ENCODE results near the gene KCNH3. TPM values are rescaled to one million over a fixed set of nuclear protein-coding genes. Genes with fewer than 3 reads are reported as not detected.
"Not testable (repeated sequence)": the region's sequence is repeated elsewhere in the genome, so short reads cannot be mapped to it uniquely, and the experiment has no call there.

KCNH3 gene
- total RNA-seq, 1 donor from 2014 or later = 1.6 TPM

GRCh38 chr12:49509681-49510080 lies 29.1 kb upstream of the KCNH3 start:
- H3K27ac Mint-ChIP-seq; H3K4me3 Mint-ChIP-seq; DNase-seq (ENCODE audit: low spot score); H3K36me3 Mint-ChIP-seq (ENCODE audit: low read depth); H3K9me3 Mint-ChIP-seq; H3K4me1 Mint-ChIP-seq (ENCODE audit: low read depth); H3K27me3 Mint-ChIP-seq (ENCODE audit: insufficient read depth): not testable (repeated sequence)
- intact Hi-C loops (cut with micrococcal nuclease) = loop anchor here (5.0 kb wide), 1 partner anchor 73 kb away; no protein-coding TSS in a partner anchor

DNA sequence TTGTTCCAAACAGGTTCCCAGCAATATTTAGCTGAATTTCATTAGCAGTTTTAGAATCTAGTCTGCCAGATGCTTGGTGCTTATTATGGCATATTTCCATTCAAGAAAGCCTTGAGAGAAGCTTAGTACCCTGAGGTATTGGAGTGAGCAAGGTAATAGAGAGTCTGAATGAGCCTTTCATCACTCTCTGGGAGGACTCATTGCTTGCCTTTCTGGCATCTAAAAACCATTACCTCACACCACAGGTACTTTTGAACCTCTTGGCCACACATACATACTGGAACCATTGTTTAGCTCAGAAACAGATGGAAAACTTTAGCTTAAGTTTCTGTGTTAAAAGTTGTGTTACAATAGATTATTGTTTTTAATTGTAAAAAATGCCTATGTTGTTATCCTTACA lies 27.4 kb upstream of the KCNH3 start:
- Mint-ChIP-seq H3K27me3 (ENCODE audit: insufficient read depth) (no peaks in the 10 kb centered on the region), H3K4me3 (no peak overlapping the region), H3K4me1 (ENCODE audit: low read depth) (no peaks in the 10 kb centered on the region), H3K9me3 (no peaks in the 10 kb centered on the region), H3K27ac (no peak overlapping the region), H3K36me3 (ENCODE audit: low read depth) (no peaks in the 10 kb centered on the region)
- intact Hi-C loops (cut with micrococcal nuclease) = loop anchor here (5.0 kb wide), 1 partner anchor 71 kb away; no protein-coding TSS in a partner anchor
- no peak for DNase-seq (ENCODE audit: low spot score)

GRCh38 chr12:49512546-49512945 lies 26.3 kb upstream of the KCNH3 start:
- no peak overlapping the region for H3K27ac Mint-ChIP-seq

DNA sequence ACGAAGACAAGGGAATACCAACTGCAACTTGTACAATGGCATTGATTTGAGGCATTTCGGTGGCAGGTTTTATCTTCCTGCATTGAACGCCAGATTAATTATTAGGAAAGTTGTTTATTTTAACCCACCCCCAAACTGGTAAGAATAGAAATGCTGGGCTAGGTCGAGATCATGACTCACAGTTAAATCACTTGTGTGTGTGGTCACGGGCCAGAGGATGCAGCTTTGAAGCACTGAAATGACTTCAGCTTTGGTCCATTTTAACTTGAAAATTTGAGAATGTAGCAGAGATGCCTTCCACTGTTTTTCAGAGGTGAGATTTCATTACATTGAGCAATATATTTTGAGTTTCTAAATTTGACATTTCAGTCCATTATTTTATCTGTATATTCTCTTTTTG lies 23.6 kb upstream of the KCNH3 start:
- Mint-ChIP-seq H3K27ac (no peak overlapping the region), H3K9me3 (no peaks in the 10 kb centered on the region), H3K4me1 (ENCODE audit: low read depth) (peaks cover 9% of the 10 kb centered on the region), H3K27me3 (ENCODE audit: insufficient read depth) (no peaks in the 10 kb centered on the region), H3K36me3 (ENCODE audit: low read depth) (no peaks in the 10 kb centered on the region), H3K4me3 (no peak overlapping the region)
- no peak for DNase-seq (ENCODE audit: low spot score)
- intact Hi-C loops (cut with micrococcal nuclease) = no loop called here

More at GRCh38 chr12:49512546-49512945, 26.3 kb upstream of the KCNH3 start:
- DNase-seq (ENCODE audit: low spot score) = no peak
- no peaks in the 10 kb centered on the region for H3K4me1 Mint-ChIP-seq (ENCODE audit: low read depth)
- H3K36me3 Mint-ChIP-seq (ENCODE audit: low read depth) = no peaks in the 10 kb centered on the region
- intact Hi-C loops (cut with micrococcal nuclease) = loop anchor here (5.0 kb wide), 1 partner anchor 70 kb away; no protein-coding TSS in a partner anchor
- no peak overlapping the region for H3K4me3 Mint-ChIP-seq
- no peaks in the 10 kb centered on the region for H3K27me3 Mint-ChIP-seq (ENCODE audit: insufficient read depth)
- H3K9me3 Mint-ChIP-seq = no peaks in the 10 kb centered on the region

GRCh38 chr12:49518914-49519573 lies 19.8 kb upstream of the KCNH3 start:
- no peak for DNase-seq (ENCODE audit: low spot score)
- H3K36me3 Mint-ChIP-seq (ENCODE audit: low read depth) = no peaks in the 10 kb centered on the region
- H3K27ac Mint-ChIP-seq = no peak overlapping the region
- no peaks in the 10 kb centered on the region for H3K27me3 Mint-ChIP-seq (ENCODE audit: insufficient read depth)
- H3K9me3 Mint-ChIP-seq = no peaks in the 10 kb centered on the region
- peaks cover 9% of the 10 kb centered on the region for H3K4me1 Mint-ChIP-seq (ENCODE audit: low read depth)
- intact Hi-C loops (cut with micrococcal nuclease) = no loop called here
- no peak overlapping the region for H3K4me3 Mint-ChIP-seq

DNA sequence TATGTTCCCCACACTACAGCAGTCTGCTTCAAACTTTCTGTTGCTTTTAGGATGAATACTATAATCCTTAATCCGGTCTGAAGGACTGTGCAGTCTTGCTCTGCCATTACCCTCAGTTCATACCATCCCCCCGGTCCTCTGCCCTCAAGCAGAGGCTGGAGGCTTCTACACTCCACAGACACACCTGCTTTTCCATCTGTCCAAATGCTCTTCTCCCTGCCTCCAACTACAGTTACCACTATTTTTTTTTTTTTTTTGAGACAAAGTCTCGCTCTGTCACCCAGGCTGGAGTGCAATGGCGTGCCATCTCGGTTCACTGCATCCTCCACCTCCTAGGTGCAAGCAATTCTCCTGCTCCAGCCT lies 19.3 kb upstream of the KCNH3 start:
- H3K27ac Mint-ChIP-seq = no peak overlapping the region
- no peaks in the 10 kb centered on the region for H3K36me3 Mint-ChIP-seq (ENCODE audit: low read depth)
- H3K9me3 Mint-ChIP-seq = no peaks in the 10 kb centered on the region

GRCh38 chr12:49521389-49521788 lies 17.4 kb upstream of the KCNH3 start:
- peaks cover 10% of the 10 kb centered on the region for H3K36me3 Mint-ChIP-seq (ENCODE audit: low read depth)
- intact Hi-C loops (cut with micrococcal nuclease) = no loop called here
- H3K4me1 Mint-ChIP-seq (ENCODE audit: low read depth) = peaks cover 9% of the 10 kb centered on the region
- DNase-seq (ENCODE audit: low spot score) = no peak
- H3K9me3 Mint-ChIP-seq = no peaks in the 10 kb centered on the region
- no peak overlapping the region for H3K4me3 Mint-ChIP-seq
- no peak overlapping the region for H3K27ac Mint-ChIP-seq
- H3K27me3 Mint-ChIP-seq (ENCODE audit: insufficient read depth) = no peaks in the 10 kb centered on the region

More for the DNA sequence above, 19.3 kb upstream of the KCNH3 start:
- no peak for DNase-seq (ENCODE audit: low spot score)
- no peaks in the 10 kb centered on the region for H3K27me3 Mint-ChIP-seq (ENCODE audit: insufficient read depth)
- peaks cover 9% of the 10 kb centered on the region for H3K4me1 Mint-ChIP-seq (ENCODE audit: low read depth)
- H3K4me3 Mint-ChIP-seq = no peak overlapping the region
- intact Hi-C loops (cut with micrococcal nuclease) = no loop called here

GRCh38 chr12:49524660-49525324 lies 14.0 kb upstream of the KCNH3 start:
- DNase-seq (ENCODE audit: low spot score) = no peak
- no peak overlapping the region for H3K27ac Mint-ChIP-seq

DNA sequence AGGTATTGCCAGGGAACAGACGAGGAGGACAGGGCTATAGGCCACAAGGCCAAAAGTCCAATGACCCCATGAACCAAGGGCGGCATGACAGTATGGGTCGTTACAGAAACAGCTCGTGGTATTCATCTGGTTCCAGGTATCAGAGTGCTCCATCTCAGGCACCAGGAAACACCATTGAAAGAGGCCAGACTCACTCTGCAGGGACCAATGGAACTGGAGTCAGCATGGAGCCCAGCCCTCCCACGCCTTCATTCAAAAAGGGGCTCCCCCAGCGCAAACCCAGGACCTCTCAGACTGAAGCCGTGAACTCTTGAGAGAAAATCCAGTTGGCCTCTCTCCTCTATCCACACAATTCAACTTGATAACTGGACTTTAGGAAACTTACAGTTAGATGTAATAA lies 12.9 kb upstream of the KCNH3 start:
- no peak overlapping the region for H3K4me3 Mint-ChIP-seq
- no peak for DNase-seq (ENCODE audit: low spot score)
- H3K27me3 Mint-ChIP-seq (ENCODE audit: insufficient read depth) = no peaks in the 10 kb centered on the region
- no peaks in the 10 kb centered on the region for H3K4me1 Mint-ChIP-seq (ENCODE audit: low read depth)
- H3K36me3 Mint-ChIP-seq (ENCODE audit: low read depth) = peaks cover 11% of the 10 kb centered on the region
- intact Hi-C loops (cut with micrococcal nuclease) = no loop called here
- H3K9me3 Mint-ChIP-seq = no peaks in the 10 kb centered on the region
- no peak overlapping the region for H3K27ac Mint-ChIP-seq

More at GRCh38 chr12:49524660-49525324, 14.0 kb upstream of the KCNH3 start:
- no peak overlapping the region for H3K4me3 Mint-ChIP-seq
- H3K9me3 Mint-ChIP-seq = no peaks in the 10 kb centered on the region
- H3K4me1 Mint-ChIP-seq (ENCODE audit: low read depth) = no peaks in the 10 kb centered on the region
- peaks cover 11% of the 10 kb centered on the region for H3K36me3 Mint-ChIP-seq (ENCODE audit: low read depth)
- intact Hi-C loops (cut with micrococcal nuclease) = no loop called here
- no peaks in the 10 kb centered on the region for H3K27me3 Mint-ChIP-seq (ENCODE audit: insufficient read depth)

DNA sequence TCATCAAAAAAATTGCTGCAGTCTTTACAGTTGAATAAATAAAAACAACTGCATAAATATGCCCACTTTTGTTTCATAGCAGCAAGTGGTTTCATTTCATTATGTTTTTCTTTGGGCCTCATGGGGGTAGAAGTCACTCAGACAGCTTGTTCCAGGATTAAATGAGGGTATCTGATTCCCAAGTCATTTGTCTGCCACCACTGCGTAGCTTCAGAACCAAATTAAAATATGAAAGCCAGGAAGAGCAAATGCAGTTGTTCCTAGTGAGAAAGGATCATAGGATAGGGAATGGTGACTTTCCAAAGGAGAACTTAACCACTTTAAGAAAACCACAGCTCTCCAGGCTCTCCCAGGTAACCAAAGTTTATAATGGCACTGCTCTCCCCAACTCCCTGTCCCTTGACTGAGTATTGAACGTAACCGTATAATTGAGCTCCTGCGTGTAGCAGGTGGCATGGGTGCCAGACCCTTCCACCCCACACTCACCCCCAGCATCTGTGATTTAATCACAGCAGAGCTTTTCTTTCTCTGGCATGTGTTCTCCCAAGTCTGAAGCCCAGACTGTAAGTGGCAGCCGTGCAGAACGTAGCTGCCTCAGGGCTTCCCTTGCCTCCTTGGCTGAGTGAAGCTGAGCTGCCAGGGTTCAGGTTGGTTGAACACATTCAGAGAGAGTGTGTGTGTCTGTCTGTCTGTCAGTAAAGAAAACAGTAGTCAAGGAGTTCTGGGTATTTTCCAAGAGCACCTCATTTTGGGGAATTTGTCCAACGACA lies 11.3 kb upstream of the KCNH3 start:
- no peaks in the 10 kb centered on the region for H3K4me1 Mint-ChIP-seq (ENCODE audit: low read depth)
- intact Hi-C loops (cut with micrococcal nuclease) = no loop called here
- H3K36me3 Mint-ChIP-seq (ENCODE audit: low read depth) = peaks cover 11% of the 10 kb centered on the region
- no peaks in the 10 kb centered on the region for H3K9me3 Mint-ChIP-seq
- no peaks in the 10 kb centered on the region for H3K27me3 Mint-ChIP-seq (ENCODE audit: insufficient read depth)
- no peak overlapping the region for H3K4me3 Mint-ChIP-seq
- no peak overlapping the region for H3K27ac Mint-ChIP-seq
- no peak for DNase-seq (ENCODE audit: low spot score)

- Mint-ChIP-seq H3K4me3 (no peak overlapping the region), H3K9me3 (no peaks in the 10 kb centered on the region), H3K27ac (no peak overlapping the region), H3K27me3 (ENCODE audit: insufficient read depth) (no peaks in the 10 kb centered on the region), H3K4me1 (ENCODE audit: low read depth) (no peaks in the 10 kb centered on the region), H3K36me3 (ENCODE audit: low read depth) (peaks cover 11% of the 10 kb centered on the region)
- intact Hi-C loops (cut with micrococcal nuclease) = no loop called here
- no peak for DNase-seq (ENCODE audit: low spot score)
These were observed 9.4 kb upstream of the KCNH3 start for GRCh38 chr12:49529414-49529813.

DNA sequence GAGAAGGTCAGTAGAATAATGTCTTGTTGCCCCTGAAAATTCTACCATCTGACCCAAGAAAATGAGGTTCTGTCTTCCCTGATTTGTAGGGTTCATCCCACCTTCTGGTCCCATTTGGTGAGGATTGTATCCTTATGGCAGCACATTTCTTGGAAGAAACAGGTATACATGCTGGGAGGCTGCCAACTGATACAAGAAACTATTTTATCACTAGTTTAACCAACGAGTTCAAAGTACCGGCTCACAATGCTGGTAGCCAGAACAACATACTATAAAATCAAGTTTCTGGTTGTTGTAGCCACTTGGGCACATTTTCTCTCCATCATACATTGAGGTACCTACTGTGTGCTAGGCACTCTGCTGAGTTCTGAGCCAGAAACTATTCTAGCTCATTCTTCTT lies 7.1 kb upstream of the KCNH3 start:
- intact Hi-C loops (cut with micrococcal nuclease) = no loop called here
- no peak overlapping the region for H3K27ac Mint-ChIP-seq
- H3K4me1 Mint-ChIP-seq (ENCODE audit: low read depth) = no peaks in the 10 kb centered on the region
- no peaks in the 10 kb centered on the region for H3K9me3 Mint-ChIP-seq
- H3K27me3 Mint-ChIP-seq (ENCODE audit: insufficient read depth) = peaks cover 13% of the 10 kb centered on the region
- no peak for DNase-seq (ENCODE audit: low spot score)
- no peak overlapping the region for H3K4me3 Mint-ChIP-seq
- H3K36me3 Mint-ChIP-seq (ENCODE audit: low read depth) = no peaks in the 10 kb centered on the region

DNA sequence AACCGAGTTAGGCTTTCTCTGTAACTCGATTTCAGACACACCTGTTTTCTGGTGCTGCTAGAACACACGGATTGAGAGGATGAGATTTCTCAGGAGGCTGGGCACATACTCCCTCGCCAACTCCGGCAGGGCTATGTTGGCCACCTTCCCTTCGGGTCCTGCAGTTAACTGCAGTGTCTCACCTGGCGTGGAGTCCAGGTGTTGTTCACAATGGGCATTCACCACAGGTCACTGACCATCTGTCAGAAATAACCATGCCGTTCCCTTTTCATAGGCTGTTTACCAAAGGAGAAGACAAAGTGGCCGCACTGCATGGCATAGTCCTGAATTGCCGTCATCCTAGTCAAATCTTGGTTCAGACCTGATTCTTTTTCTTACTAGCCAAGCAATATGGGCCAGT lies 5.5 kb upstream of the KCNH3 start:
- Mint-ChIP-seq H3K27ac (no peak overlapping the region), H3K4me1 (ENCODE audit: low read depth) (no peaks in the 10 kb centered on the region), H3K27me3 (ENCODE audit: insufficient read depth) (peaks cover 27% of the 10 kb centered on the region), H3K9me3 (no peaks in the 10 kb centered on the region), H3K4me3 (no peak overlapping the region), H3K36me3 (ENCODE audit: low read depth) (no peaks in the 10 kb centered on the region)
- DNase-seq (ENCODE audit: low spot score) = no peak
- intact Hi-C loops (cut with micrococcal nuclease) = no loop called here

All from activated T-helper 1 cell treated with anti-CD3 and anti-CD28 coated beads, Interleukin-12 subunit alpha, Interleukin-12 subunit beta, Interleukin-2, Interleukin-4 antibody, amounts not matched to agents 30 ng/mL and 10 ng/mL and 1 ng/mL, durations not matched to agents 14 hours and 24 hours and 36 hours (primary cell).